Fibroblast of villous mesenchyme (primary cell): ENCODE measurements around the gene MRPL32. TPM values are rescaled to one million over a fixed set of nuclear protein-coding genes. Genes with fewer than 3 reads are reported as not detected.

ENCODE experiments used
- DNase-seq: peaks from one replicate; pipeline ENCODE4 v3.0.0-alpha.2; 2010; ENCODE audit warnings: low read depth
- H3K4me3 ChIP-seq: 2 replicates; pipeline ENCODE4 v1.5.1; 2011; ENCODE audit warnings: low read depth, mild to moderate bottlenecking, low read length
- CTCF ChIP-seq: IDR thresholded peaks from 2 replicates; pipeline ENCODE4 v1.5.1; 2012; ENCODE audit warnings: low read depth, mild to moderate bottlenecking, low read length; ENCODE audit not compliant: insufficient read depth
- total RNA-seq: library from RNA; depleted of rRNA; stranded (reverse); fragments of >200 nt; gene quantifications from 2 replicates; pipeline ENCODE4 v1.2.3, GENCODE V29; 2012

Gene MRPL32
- total RNA-seq, 1 donor: 46.6 TPM

DNA sequence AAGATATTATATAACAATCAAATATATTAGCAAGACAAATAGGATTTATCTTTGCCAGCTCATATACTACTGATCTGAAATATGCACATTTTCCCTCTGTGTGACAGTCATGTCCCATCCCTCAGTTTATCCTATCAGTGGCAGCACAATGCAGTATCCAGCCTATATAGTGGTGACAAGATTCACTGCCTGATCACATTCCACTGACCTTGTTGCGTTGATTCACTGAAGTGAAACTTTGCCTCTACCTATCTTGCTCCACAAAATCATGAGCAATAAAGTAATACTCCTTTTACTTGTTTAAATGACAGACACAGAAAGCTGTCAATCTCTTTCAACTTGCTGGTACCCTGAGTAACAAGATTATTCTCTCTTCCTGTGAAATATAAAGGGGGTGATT, 6.5 kb upstream of the MRPL32 start:
- H3K4me3 ChIP-seq: no peak overlapping the region
- no peak for DNase-seq
- TF ChIP-seq CTCF: no peak

GRCh38 chr7:42926204-42926603, 6.0 kb upstream of the MRPL32 start:
- H3K4me3 ChIP-seq: no peak overlapping the region
- DNase-seq: no peak
- no peak for TF ChIP-seq CTCF

DNA sequence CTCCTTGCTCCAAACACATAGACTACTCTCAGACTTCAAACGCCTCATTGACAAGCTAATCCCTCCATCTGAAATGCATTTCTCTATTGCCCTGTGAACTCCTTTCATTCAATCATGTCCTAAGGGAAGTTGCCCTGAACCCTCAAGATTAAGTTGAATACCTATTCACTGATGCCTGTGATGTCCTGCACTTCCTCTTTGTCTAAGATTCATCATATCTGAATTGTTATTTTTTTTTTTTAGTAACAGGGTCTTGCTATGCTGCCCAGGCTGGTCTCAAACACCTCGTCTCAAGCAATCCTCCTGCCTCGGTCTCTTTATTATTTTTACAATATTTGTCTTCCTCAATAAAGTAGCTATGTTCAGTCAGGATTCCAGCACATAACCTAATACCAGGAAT, 3.4 kb upstream of the MRPL32 start:
- H3K4me3 ChIP-seq: no peak overlapping the region
- TF ChIP-seq CTCF: no peak
- no peak for DNase-seq

DNA sequence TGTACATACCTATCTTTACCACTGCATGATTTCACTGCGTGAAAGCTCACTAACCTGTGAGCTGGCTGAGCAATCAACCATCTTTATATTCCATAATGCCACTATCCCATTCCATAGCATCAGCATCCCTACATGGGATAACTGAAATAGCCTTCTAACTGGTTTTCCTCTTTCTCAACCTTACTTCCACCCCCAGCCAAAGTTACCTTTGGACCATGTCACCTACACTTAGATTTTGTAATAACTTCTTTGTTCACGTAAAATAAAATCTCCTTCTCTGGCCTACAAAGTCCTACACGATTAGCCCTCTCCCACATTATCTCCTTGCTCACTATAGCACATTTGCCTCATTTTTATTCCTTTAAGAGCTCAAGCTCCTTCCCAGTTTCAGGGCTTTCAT, 2.7 kb upstream of the MRPL32 start:
- TF ChIP-seq CTCF: no peak
- H3K4me3 ChIP-seq: no peak overlapping the region
- DNase-seq: no peak

DNA sequence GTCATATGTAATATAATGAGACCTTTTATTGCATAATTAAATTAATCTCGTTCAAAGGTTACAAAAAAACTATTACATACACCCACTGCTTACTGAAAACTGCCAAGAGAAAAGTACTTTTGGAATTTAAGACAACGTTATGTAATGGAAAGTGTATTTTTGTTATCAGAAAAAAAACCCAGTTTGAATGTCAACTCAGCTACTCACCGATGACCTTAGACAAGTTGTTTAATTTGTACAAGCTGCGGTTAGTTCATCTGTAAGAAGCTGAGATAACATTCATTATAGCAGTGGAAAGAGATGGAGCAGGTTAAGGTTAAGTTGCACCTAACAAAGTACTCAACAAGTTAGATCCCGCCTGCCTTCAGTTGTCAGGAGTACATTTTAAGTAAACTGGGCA, 1.3 kb upstream of the MRPL32 start:
- peak; percentile 54 for DNase-seq
- TF ChIP-seq CTCF: no peak
- H3K4me3 ChIP-seq: peak overlapping the region; percentile 91

DNA sequence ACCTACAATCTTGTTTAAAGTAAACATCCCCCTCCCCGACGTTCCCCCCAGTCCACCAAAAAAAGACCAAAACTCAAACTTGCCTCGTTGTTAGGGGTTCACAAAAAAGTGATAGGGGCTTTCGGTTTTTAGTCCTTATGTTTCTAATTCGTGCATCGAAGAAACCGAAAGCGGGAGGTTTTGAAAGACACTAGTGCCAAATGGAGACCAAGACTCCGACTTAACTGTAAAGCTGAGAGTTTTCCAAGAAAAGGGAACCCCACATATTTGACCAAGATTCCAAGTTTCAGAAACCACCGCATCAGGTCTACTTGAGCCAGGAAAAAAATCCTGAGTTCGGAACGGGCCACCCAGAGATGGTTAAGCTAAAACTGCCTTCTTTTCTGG, 736 bp upstream of the MRPL32 start:
- DNase-seq: peak; percentile 51
- no peak for TF ChIP-seq CTCF
- peak overlapping the region; percentile 91 for H3K4me3 ChIP-seq

DNA sequence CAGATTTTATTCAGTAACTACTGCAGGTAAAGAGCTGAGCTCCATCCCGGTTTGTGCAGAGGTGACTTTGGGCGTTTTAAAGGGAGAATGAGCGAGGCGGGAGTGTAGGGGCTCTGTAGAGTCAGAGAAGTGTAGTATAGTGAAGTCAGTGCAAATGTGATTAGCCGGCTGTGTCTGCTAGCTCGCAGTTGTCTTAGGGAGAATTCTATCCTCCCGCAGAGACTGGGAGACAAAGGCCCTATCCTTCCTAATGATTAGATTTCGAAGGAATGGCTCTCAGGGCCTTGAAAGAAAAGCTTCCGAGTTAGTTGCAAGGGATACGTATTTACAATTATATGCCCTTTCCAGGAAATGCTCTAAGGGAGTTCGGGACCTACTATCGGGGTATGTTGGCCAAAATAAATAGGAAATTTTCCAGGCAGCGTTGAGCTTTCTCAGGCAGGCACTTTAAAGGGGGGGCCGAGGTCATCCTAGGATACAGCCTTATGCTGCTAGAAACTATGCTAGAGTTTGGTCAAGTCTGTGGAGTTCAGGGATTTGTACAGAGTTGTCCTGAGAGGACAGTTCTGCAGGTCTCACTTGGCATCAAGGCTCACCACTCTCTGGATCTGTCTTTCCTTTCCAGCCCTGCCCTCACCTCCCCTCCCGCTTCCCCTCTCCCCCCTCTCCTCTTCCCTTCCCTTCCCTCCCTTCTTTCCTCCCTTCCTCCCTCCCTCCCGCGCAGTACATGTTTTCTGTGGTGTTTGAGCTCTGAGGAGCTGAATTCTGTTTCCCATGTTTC, 825 bp downstream of the MRPL32 start:
- H3K4me3 ChIP-seq: peak overlapping the region; percentile 91
- peak; percentile 37 for DNase-seq
- no peak for TF ChIP-seq CTCF
